Measurements from ENCODE around the gene PPIH. TPM values are rescaled to one million over a fixed set of nuclear protein-coding genes. Genes with fewer than 3 reads are reported as not detected.
"Not testable (repeated sequence)": the region's sequence is repeated elsewhere in the genome, so short reads cannot be mapped to it uniquely, and the experiment has no call there.

Gene PPIH
- total RNA-seq, 8 experiments from 2014 or later = 26.7 to 87.0 (median 59.4) TPM

GRCh38 chr1:42689912-42690311, 31.7 kb downstream of the PPIH start:
- 61 to 100% (median 85%) methylated on average over 1 to 3 of the region's 3 CpGs; no CpG with 5 or more reads in 1 of the 10 experiments for WGBS, 10 experiments
- H3K4me3 ChIP-seq = no peak overlapping the region
- ATAC-seq (replicated peaks in 6 of 8) = no peak
- no peak overlapping the region for H3K27ac ChIP-seq
- in situ Hi-C loops (cut with MboI; ENCODE audit: low pct_unique_long_range_greater_than_20kb in 2 of 9, low sequenced_read_pairs in 9 of 9, unreplicated experiment in 9 of 9) = no loop called here
- peaks cover 26 to 62% of the 10 kb centered on the region in 2 donors for H3K4me1 ChIP-seq (replicated peaks in 1 of 2)

GRCh38 chr1:42690477-42691156, 32.4 kb downstream of the PPIH start:
- H3K27ac ChIP-seq = no peak overlapping the region
- ATAC-seq (replicated peaks in 6 of 8) = peak in 3 of 8 experiments; percentile 10 to 33 (median 23)
- WGBS, 10 experiments = 60 to 100% (median 80%) methylated on average over 1 of the region's 1 CpG; no CpG with 5 or more reads in 5 of the 10 experiments
- H3K4me1 ChIP-seq (replicated peaks in 1 of 2) = peaks cover 20 to 56% of the 10 kb centered on the region in 2 donors
- no peak overlapping the region for H3K4me3 ChIP-seq
- in situ Hi-C loops (cut with MboI; ENCODE audit: low pct_unique_long_range_greater_than_20kb in 2 of 9, low sequenced_read_pairs in 9 of 9, unreplicated experiment in 9 of 9) = no loop called here

- Histone ChIP-seq H3K4me3 (no peak overlapping the region), H3K4me1 (replicated peaks in 1 of 2) (peaks cover 16 to 51% of the 10 kb centered on the region in 2 donors), H3K27ac (no peak overlapping the region)
- WGBS, 10 experiments = 54 to 90% (median 83%) methylated on average over 2 to 4 of the region's 4 CpGs; no CpG with 5 or more reads in 2 of the 10 experiments
- in situ Hi-C loops (cut with MboI; ENCODE audit: low pct_unique_long_range_greater_than_20kb in 2 of 9, low sequenced_read_pairs in 9 of 9, unreplicated experiment in 9 of 9) = no loop called here
- ATAC-seq (replicated peaks in 6 of 8) = peak in 5 of 8 experiments; percentile 18 to 30 (median 24)
Measured at GRCh38 chr1:42691157-42691498, 32.9 kb downstream of the PPIH start.

GRCh38 chr1:42692461-42692860, 34.2 kb downstream of the PPIH start:
- ATAC-seq (replicated peaks in 6 of 8) = peak in 1 of 8 experiments; percentile 33
- WGBS, 10 experiments = 20 to 100% (median 58%) methylated on average over 1 to 5 of the region's 5 CpGs
- H3K27ac ChIP-seq = no peak overlapping the region
- no peak overlapping the region for H3K4me3 ChIP-seq
- in situ Hi-C loops (cut with MboI; ENCODE audit: low pct_unique_long_range_greater_than_20kb in 2 of 9, low sequenced_read_pairs in 9 of 9, unreplicated experiment in 9 of 9) = no loop called here
- peaks cover 11 to 44% of the 10 kb centered on the region in 2 donors for H3K4me1 ChIP-seq (replicated peaks in 1 of 2)

GRCh38 chr1:42692911-42693310, 34.7 kb downstream of the PPIH start:
- Histone ChIP-seq H3K4me1 (replicated peaks in 1 of 2) (peaks cover 11 to 41% of the 10 kb centered on the region in 2 donors), H3K27ac (no peak overlapping the region), H3K4me3 (no peak overlapping the region)
- in situ Hi-C loops (cut with MboI; ENCODE audit: low pct_unique_long_range_greater_than_20kb in 2 of 9, low sequenced_read_pairs in 9 of 9, unreplicated experiment in 9 of 9) = no loop called here
- no peak for ATAC-seq (replicated peaks in 6 of 8)
- WGBS, 10 experiments = 86 to 100% (median 92%) methylated on average over 1 to 2 of the region's 2 CpGs; no CpG with 5 or more reads in 2 of the 10 experiments

GRCh38 chr1:42698081-42698813, 40.0 kb downstream of the PPIH start:
- Histone ChIP-seq H3K27ac (no peak overlapping the region), H3K4me3 (no peak overlapping the region), H3K4me1 (replicated peaks in 1 of 2) (no peaks in the 10 kb centered on the region)
- in situ Hi-C loops (cut with MboI; ENCODE audit: low pct_unique_long_range_greater_than_20kb in 2 of 9, low sequenced_read_pairs in 9 of 9, unreplicated experiment in 9 of 9) = no loop called here
- WGBS, 10 experiments = 86 to 100% (median 97%) methylated on average over 1 to 4 of the region's 4 CpGs
- ATAC-seq (replicated peaks in 6 of 8) = no peak

- H3K4me3 ChIP-seq = no peak overlapping the region
- in situ Hi-C loops (cut with MboI; ENCODE audit: low pct_unique_long_range_greater_than_20kb in 2 of 9, low sequenced_read_pairs in 9 of 9, unreplicated experiment in 9 of 9) = no loop called here
- ATAC-seq (replicated peaks in 6 of 8) = peak in 1 of 8 experiments; percentile 23
- no peak overlapping the region for H3K27ac ChIP-seq
- no peaks in the 10 kb centered on the region for H3K4me1 ChIP-seq (replicated peaks in 1 of 2)
Measured at GRCh38 chr1:42700006-42700405, 41.8 kb downstream of the PPIH start.

GRCh38 chr1:42703888-42704464, 45.8 kb downstream of the PPIH start:
- Histone ChIP-seq H3K4me3 (no peak overlapping the region), H3K4me1 (replicated peaks in 1 of 2) (no peaks in the 10 kb centered on the region), H3K27ac (no peak overlapping the region)
- in situ Hi-C loops (cut with MboI; ENCODE audit: low pct_unique_long_range_greater_than_20kb in 2 of 9, low sequenced_read_pairs in 9 of 9, unreplicated experiment in 9 of 9) = no loop called here
- WGBS, 10 experiments = 88 to 100% (median 99%) methylated on average over 1 to 7 of the region's 7 CpGs
- ATAC-seq (replicated peaks in 6 of 8) = no peak

- H3K27ac ChIP-seq; H3K4me3 ChIP-seq; H3K4me1 ChIP-seq (replicated peaks in 1 of 2); ATAC-seq (replicated peaks in 6 of 8); in situ Hi-C loops (cut with MboI; ENCODE audit: low pct_unique_long_range_greater_than_20kb in 2 of 9, low sequenced_read_pairs in 9 of 9, unreplicated experiment in 9 of 9): not testable (repeated sequence)
- WGBS, 10 experiments = 85 to 100% (median 100%) methylated on average over 1 to 3 of the region's 3 CpGs; no CpG with 5 or more reads in 2 of the 10 experiments
Measured at GRCh38 chr1:42712808-42713207, 54.6 kb downstream of the PPIH start.

- no peak overlapping the region for H3K4me3 ChIP-seq
- no peak overlapping the region for H3K27ac ChIP-seq
- ATAC-seq (replicated peaks in 6 of 8) = no peak
- H3K4me1 ChIP-seq (replicated peaks in 1 of 2) = no peaks in the 10 kb centered on the region
- in situ Hi-C loops (cut with MboI; ENCODE audit: low pct_unique_long_range_greater_than_20kb in 2 of 9, low sequenced_read_pairs in 9 of 9, unreplicated experiment in 9 of 9) = no loop called here
Measured at GRCh38 chr1:42713293-42713692, 55.1 kb downstream of the PPIH start.

- in situ Hi-C loops (cut with MboI; ENCODE audit: low pct_unique_long_range_greater_than_20kb in 2 of 9, low sequenced_read_pairs in 9 of 9, unreplicated experiment in 9 of 9); ATAC-seq (replicated peaks in 6 of 8); H3K27ac ChIP-seq; H3K4me1 ChIP-seq (replicated peaks in 1 of 2); H3K4me3 ChIP-seq: not testable (repeated sequence)
Measured at GRCh38 chr1:42714441-42714840, 56.2 kb downstream of the PPIH start.

- H3K4me3 ChIP-seq = no peak overlapping the region
- H3K27ac ChIP-seq = no peak overlapping the region
- in situ Hi-C loops (cut with MboI; ENCODE audit: low pct_unique_long_range_greater_than_20kb in 2 of 9, low sequenced_read_pairs in 9 of 9, unreplicated experiment in 9 of 9) = no loop called here
- WGBS, 10 experiments = 67 to 83% (median 83%) methylated on average over 1 of the region's 1 CpG; no CpG with 5 or more reads in 7 of the 10 experiments
- no peaks in the 10 kb centered on the region for H3K4me1 ChIP-seq (replicated peaks in 1 of 2)
- no peak for ATAC-seq (replicated peaks in 6 of 8)
Measured at GRCh38 chr1:42720868-42721267, 62.6 kb downstream of the PPIH start.

- WGBS, 10 experiments = 90 to 100% (median 100%) methylated on average over 1 to 3 of the region's 3 CpGs; no CpG with 5 or more reads in 2 of the 10 experiments
- in situ Hi-C loops (cut with MboI; ENCODE audit: low pct_unique_long_range_greater_than_20kb in 2 of 9, low sequenced_read_pairs in 9 of 9, unreplicated experiment in 9 of 9) = no loop called here
- ATAC-seq (replicated peaks in 6 of 8) = no peak
- no peak overlapping the region for H3K27ac ChIP-seq
- no peak overlapping the region for H3K4me3 ChIP-seq
- no peaks in the 10 kb centered on the region for H3K4me1 ChIP-seq (replicated peaks in 1 of 2)
Measured at GRCh38 chr1:42721926-42722325, 63.7 kb downstream of the PPIH start.
